HL-60 (cell line): ENCODE measurements around the gene SLC38A4.
"Not testable (repeated sequence)": the region's sequence is repeated elsewhere in the genome, so short reads cannot be mapped to it uniquely, and the experiment has no call there.

Experiments
- DNase-seq, 2 experiments: peaks; one replicate each; pipeline ENCODE4 v3.0.0-alpha.2; 2010 to 2020; ENCODE audit warnings: low read depth in 1 of 2, low spot score in 1 of 2
- H3K27ac ChIP-seq: fragments of 250-450 bp; sonication (Bioruptor Pico); replicated peaks from 2 replicates; pipeline ENCODE4 v1.5.1; 2020; ENCODE audit warnings: mild to moderate bottlenecking, moderate library complexity
- H3K27me3 ChIP-seq: fragments of 250-450 bp; sonication (Bioruptor Pico); 2 replicates; pipeline ENCODE4 v1.5.1; 2021; ENCODE audit warnings: mild to moderate bottlenecking, moderate library complexity; ENCODE audit not compliant: insufficient read depth, poor library complexity, severe bottlenecking
- H3K4me3 ChIP-seq: replicated peaks from 2 replicates; pipeline ENCODE4 v1.5.1; 2011; ENCODE audit warnings: mild to moderate bottlenecking, control low read depth, low read length; ENCODE audit not compliant: insufficient read depth
- GABPA ChIP-seq: IDR thresholded peaks from 2 replicates; pipeline ENCODE4 v1.6.1; 2012; ENCODE audit warnings: low read depth
- POLR2AphosphoS5 ChIP-seq: IDR thresholded peaks from 2 replicates; pipeline ENCODE4 v1.6.1; 2012; ENCODE audit warnings: low read depth
- SPI1 ChIP-seq: IDR thresholded peaks from 2 replicates; pipeline ENCODE4 v1.6.1; 2012; ENCODE audit warnings: low read depth, mild to moderate bottlenecking, borderline replicate concordance
- TF ChIP-seq, protein P1 (sequence below): IDR thresholded peaks from one replicate; pipeline ENCODE4 v1.5.1; 2011; ENCODE audit warnings: low read length, control low read depth, inconsistent platforms; ENCODE audit not compliant: insufficient read depth
- TF ChIP-seq, protein P2 (sequence below): IDR thresholded peaks from 2 replicates; pipeline ENCODE4 v1.6.1; 2012; ENCODE audit warnings: low read depth; ENCODE audit not compliant: insufficient replicate concordance

The SLC38A4 gene

DNA sequence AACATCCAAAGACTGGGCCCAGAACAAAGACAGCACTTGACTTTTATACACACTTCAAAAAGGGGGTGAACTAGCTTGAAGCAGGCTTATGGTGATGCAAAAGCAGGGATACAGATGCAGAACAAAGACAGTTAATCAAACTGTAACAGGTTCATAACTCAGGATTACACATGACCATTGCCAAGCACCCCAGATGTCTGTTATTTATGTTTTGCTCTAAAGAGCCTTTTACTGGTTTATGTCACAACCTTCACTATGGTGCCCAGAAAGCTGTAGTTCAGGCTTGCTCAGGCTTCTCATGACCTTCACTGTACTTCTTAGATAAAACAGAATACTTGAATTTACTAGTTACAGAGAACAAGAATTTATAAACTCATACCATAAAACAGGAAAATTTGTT lies 31.7 kb upstream of the SLC38A4 start:
- DNase-seq, result no peak
- H3K27ac ChIP-seq, result no peak overlapping the region
- H3K4me3 ChIP-seq, result no peak overlapping the region
- no peak for TF ChIP-seq SPI1
- no peak for TF ChIP-seq GABPA
- TF ChIP-seq, protein P1, sequence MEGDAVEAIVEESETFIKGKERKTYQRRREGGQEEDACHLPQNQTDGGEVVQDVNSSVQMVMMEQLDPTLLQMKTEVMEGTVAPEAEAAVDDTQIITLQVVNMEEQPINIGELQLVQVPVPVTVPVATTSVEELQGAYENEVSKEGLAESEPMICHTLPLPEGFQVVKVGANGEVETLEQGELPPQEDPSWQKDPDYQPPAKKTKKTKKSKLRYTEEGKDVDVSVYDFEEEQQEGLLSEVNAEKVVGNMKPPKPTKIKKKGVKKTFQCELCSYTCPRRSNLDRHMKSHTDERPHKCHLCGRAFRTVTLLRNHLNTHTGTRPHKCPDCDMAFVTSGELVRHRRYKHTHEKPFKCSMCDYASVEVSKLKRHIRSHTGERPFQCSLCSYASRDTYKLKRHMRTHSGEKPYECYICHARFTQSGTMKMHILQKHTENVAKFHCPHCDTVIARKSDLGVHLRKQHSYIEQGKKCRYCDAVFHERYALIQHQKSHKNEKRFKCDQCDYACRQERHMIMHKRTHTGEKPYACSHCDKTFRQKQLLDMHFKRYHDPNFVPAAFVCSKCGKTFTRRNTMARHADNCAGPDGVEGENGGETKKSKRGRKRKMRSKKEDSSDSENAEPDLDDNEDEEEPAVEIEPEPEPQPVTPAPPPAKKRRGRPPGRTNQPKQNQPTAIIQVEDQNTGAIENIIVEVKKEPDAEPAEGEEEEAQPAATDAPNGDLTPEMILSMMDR, result no peak
- TF ChIP-seq POLR2AphosphoS5, result no peak
- TF ChIP-seq, protein P2, sequence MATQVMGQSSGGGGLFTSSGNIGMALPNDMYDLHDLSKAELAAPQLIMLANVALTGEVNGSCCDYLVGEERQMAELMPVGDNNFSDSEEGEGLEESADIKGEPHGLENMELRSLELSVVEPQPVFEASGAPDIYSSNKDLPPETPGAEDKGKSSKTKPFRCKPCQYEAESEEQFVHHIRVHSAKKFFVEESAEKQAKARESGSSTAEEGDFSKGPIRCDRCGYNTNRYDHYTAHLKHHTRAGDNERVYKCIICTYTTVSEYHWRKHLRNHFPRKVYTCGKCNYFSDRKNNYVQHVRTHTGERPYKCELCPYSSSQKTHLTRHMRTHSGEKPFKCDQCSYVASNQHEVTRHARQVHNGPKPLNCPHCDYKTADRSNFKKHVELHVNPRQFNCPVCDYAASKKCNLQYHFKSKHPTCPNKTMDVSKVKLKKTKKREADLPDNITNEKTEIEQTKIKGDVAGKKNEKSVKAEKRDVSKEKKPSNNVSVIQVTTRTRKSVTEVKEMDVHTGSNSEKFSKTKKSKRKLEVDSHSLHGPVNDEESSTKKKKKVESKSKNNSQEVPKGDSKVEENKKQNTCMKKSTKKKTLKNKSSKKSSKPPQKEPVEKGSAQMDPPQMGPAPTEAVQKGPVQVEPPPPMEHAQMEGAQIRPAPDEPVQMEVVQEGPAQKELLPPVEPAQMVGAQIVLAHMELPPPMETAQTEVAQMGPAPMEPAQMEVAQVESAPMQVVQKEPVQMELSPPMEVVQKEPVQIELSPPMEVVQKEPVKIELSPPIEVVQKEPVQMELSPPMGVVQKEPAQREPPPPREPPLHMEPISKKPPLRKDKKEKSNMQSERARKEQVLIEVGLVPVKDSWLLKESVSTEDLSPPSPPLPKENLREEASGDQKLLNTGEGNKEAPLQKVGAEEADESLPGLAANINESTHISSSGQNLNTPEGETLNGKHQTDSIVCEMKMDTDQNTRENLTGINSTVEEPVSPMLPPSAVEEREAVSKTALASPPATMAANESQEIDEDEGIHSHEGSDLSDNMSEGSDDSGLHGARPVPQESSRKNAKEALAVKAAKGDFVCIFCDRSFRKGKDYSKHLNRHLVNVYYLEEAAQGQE, result no peak
- no peaks in the 10 kb centered on the region for H3K27me3 ChIP-seq

DNA sequence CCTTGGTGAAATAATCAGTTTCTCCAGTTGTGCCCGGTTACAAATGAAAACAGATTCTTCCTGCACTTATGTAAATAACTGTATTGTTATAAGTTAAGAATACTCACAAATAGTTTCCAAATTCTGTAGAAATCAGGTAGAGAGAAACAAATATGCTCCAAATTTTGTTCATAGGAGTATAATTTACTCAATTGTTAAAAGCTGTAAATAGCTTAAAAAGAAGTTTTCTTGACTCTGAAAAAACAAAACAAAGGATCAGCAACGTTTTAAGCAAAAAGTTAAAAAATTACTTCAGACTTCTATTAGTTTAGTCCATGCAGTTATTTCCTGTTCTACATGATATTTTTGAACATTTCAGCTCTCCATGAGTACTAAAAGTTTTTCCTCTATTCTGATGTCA lies 30.0 kb upstream of the SLC38A4 start:
- no peaks in the 10 kb centered on the region for H3K27me3 ChIP-seq
- no peak overlapping the region for H3K27ac ChIP-seq
- TF ChIP-seq, protein P1, result no peak
- no peak for TF ChIP-seq POLR2AphosphoS5
- no peak for TF ChIP-seq SPI1
- TF ChIP-seq, protein P2, result no peak
- DNase-seq, result no peak
- H3K4me3 ChIP-seq, result no peak overlapping the region

DNA sequence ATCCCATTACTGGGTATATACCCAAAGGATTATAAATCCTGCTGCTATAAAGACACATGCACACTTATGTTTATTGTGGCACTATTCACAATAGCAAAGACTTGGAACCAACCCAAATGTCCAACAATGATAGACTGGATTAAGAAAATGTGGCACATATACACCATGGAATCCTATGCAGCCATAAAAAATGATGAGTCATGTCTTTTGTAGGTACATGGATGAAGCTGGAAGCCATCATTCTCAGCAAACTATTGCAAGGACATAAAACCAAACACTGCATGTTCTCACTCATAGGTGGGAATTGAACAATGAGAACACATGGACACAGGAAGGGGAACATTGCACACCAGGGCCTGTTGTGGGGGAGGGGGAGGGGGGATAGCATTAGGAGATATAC lies 28.4 kb upstream of the SLC38A4 start:
- not testable (repeated sequence) for H3K27me3 ChIP-seq

DNA sequence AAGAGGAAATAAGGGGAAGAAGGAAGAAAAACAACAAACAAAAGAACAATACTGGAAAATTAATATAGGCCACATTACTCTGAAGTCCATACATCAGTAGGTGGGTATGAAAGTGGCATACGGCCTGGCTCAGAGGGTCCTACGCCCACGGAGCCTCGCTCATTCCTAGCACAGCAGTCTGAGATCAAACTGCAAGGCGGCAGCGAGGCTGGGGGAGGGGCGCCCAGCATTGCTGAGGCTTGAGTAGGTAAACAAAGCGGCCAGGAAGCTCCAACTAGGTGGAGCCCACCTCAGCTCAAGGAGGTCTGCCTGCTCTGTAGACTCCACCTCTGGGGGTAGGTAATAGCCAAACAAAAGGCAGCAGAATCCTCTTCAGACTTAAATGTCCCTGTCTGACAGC lies 23.0 kb upstream of the SLC38A4 start:
- not testable (repeated sequence) for H3K4me3 ChIP-seq, H3K27ac ChIP-seq, H3K27me3 ChIP-seq, DNase-seq

More for the DNA sequence above, 28.4 kb upstream of the SLC38A4 start:
- H3K27ac ChIP-seq, H3K4me3 ChIP-seq, DNase-seq: not testable (repeated sequence)

DNA sequence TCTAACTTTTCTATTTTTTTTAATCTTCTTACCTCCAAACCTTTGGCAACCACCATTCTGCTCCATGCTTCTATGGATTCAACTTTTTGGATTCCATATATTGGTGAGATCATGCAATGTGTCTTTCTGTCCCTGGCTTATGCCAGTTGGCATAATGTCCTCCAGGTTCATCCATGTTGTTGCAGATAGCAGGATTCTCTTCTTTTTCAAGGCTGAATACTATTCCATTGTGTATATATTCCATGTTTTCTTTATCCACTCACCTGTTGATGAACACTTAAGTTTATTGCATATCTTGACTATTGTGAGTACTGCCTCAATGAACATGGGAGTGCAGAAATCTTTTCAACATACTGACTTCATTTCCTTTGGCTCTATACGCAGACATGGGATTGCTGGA lies 21.2 kb upstream of the SLC38A4 start:
- Histone ChIP-seq H3K27ac (no peak overlapping the region), H3K27me3 (no peaks in the 10 kb centered on the region), H3K4me3 (no peak overlapping the region)
- TF ChIP-seq GABPA, result no peak
- TF ChIP-seq, protein P1, result no peak
- TF ChIP-seq SPI1, result no peak
- TF ChIP-seq, protein P2, result no peak
- no peak for TF ChIP-seq POLR2AphosphoS5
- DNase-seq, result no peak
